ENCODE data around the gene POMGNT1. TPM values are rescaled to one million over a fixed set of nuclear protein-coding genes. Genes with fewer than 3 reads are reported as not detected.

Gene POMGNT1
- total and polyA plus RNA-seq, 4 donors = 34.6 to 70.2 (median 44.7) TPM

- DNase-seq (no peak), ATAC-seq (ENCODE audit: insufficient read depth, low FRiP score) (no peak)
- no peaks in the 10 kb centered on the region for H3K9me3 ChIP-seq (ENCODE audit: control insufficient read depth in 4 of 4, insufficient read depth in 3 of 4, low read length in 3 of 4)
- H3K4me3 ChIP-seq = no peak overlapping the region
- no peaks in the 10 kb centered on the region for H3K4me1 ChIP-seq (ENCODE audit: control insufficient read depth in 5 of 5, insufficient read depth in 5 of 5, low read length in 5 of 5)
- no peaks in the 10 kb centered on the region for H3K36me3 ChIP-seq (ENCODE audit: control insufficient read depth in 4 of 4, insufficient read depth in 4 of 4, low read length in 4 of 4)
- no peak overlapping the region for H3K27ac ChIP-seq (ENCODE audit: low read depth in 1 of 2, low read length in 1 of 2)
- TF ChIP-seq CTCF (IDR thresholded peaks at IDR 0.05; ENCODE audit: control extremely low read depth, extremely low read depth) = no peak
- H3K9ac ChIP-seq (ENCODE audit: insufficient read depth in 1 of 2, low read length in 2 of 2) = no peak overlapping the region
- H3K27me3 ChIP-seq (ENCODE audit: control insufficient read depth in 3 of 3, insufficient read depth in 3 of 3, low read length in 2 of 3) = no peaks in the 10 kb centered on the region
- 94 to 97% methylated on average over 1 of the region's 1 CpG for WGBS, 2 donors
Measured at GRCh38 chr1:46153732-46154131, 44.5 kb downstream of the POMGNT1 start.

- ATAC-seq (ENCODE audit: insufficient read depth, low FRiP score) (no peak), DNase-seq (no peak)
- H3K27ac ChIP-seq (ENCODE audit: low read depth in 1 of 2, low read length in 1 of 2) = no peak overlapping the region
- H3K9me3 ChIP-seq (ENCODE audit: control insufficient read depth in 4 of 4, insufficient read depth in 3 of 4, low read length in 3 of 4) = no peaks in the 10 kb centered on the region
- H3K9ac ChIP-seq (ENCODE audit: insufficient read depth in 1 of 2, low read length in 2 of 2) = no peak overlapping the region
- no peaks in the 10 kb centered on the region for H3K4me1 ChIP-seq (ENCODE audit: control insufficient read depth in 5 of 5, insufficient read depth in 5 of 5, low read length in 5 of 5)
- no peaks in the 10 kb centered on the region for H3K36me3 ChIP-seq (ENCODE audit: control insufficient read depth in 4 of 4, insufficient read depth in 4 of 4, low read length in 4 of 4)
- H3K4me3 ChIP-seq = no peak overlapping the region
- TF ChIP-seq CTCF (IDR thresholded peaks at IDR 0.05; ENCODE audit: control extremely low read depth, extremely low read depth) = no peak
- no peaks in the 10 kb centered on the region for H3K27me3 ChIP-seq (ENCODE audit: control insufficient read depth in 3 of 3, insufficient read depth in 3 of 3, low read length in 2 of 3)
- 87 to 95% methylated on average over 1 of the region's 1 CpG for WGBS, 2 donors
Measured at GRCh38 chr1:46153228-46153627, 45.0 kb downstream of the POMGNT1 start.

GRCh38 chr1:46152016-46152415 is 46.2 kb downstream of the POMGNT1 start:
- H3K9me3 ChIP-seq (ENCODE audit: control insufficient read depth in 4 of 4, insufficient read depth in 3 of 4, low read length in 3 of 4) = no peaks in the 10 kb centered on the region
- TF ChIP-seq CTCF (IDR thresholded peaks at IDR 0.05; ENCODE audit: control extremely low read depth, extremely low read depth) = no peak
- ATAC-seq (ENCODE audit: insufficient read depth, low FRiP score) (no peak), DNase-seq (no peak)
- no peaks in the 10 kb centered on the region for H3K4me1 ChIP-seq (ENCODE audit: control insufficient read depth in 5 of 5, insufficient read depth in 5 of 5, low read length in 5 of 5)
- no peaks in the 10 kb centered on the region for H3K36me3 ChIP-seq (ENCODE audit: control insufficient read depth in 4 of 4, insufficient read depth in 4 of 4, low read length in 4 of 4)
- H3K27ac ChIP-seq (ENCODE audit: low read depth in 1 of 2, low read length in 1 of 2) = no peak overlapping the region
- no peak overlapping the region for H3K4me3 ChIP-seq
- H3K27me3 ChIP-seq (ENCODE audit: control insufficient read depth in 3 of 3, insufficient read depth in 3 of 3, low read length in 2 of 3) = no peaks in the 10 kb centered on the region
- 92 to 94% methylated on average over 3 of the region's 3 CpGs for WGBS, 2 donors
- H3K9ac ChIP-seq (ENCODE audit: insufficient read depth in 1 of 2, low read length in 2 of 2) = no peak overlapping the region

- ATAC-seq (ENCODE audit: insufficient read depth, low FRiP score) = no peak
- peak overlapping the region in 1 of 2 donors; percentile 54 for H3K27ac ChIP-seq (ENCODE audit: low read depth in 1 of 2, low read length in 1 of 2)
- no peak for DNase-seq
Measured at GRCh38 chr1:46150085-46150484, 48.1 kb downstream of the POMGNT1 start.

More at GRCh38 chr1:46150085-46150484, 48.1 kb downstream of the POMGNT1 start:
- H3K4me3 ChIP-seq = no peak overlapping the region
- H3K27me3 ChIP-seq (ENCODE audit: control insufficient read depth in 3 of 3, insufficient read depth in 3 of 3, low read length in 2 of 3) = no peaks in the 10 kb centered on the region
- no peaks in the 10 kb centered on the region for H3K36me3 ChIP-seq (ENCODE audit: control insufficient read depth in 4 of 4, insufficient read depth in 4 of 4, low read length in 4 of 4)
- H3K9me3 ChIP-seq (ENCODE audit: control insufficient read depth in 4 of 4, insufficient read depth in 3 of 4, low read length in 3 of 4) = no peaks in the 10 kb centered on the region
- H3K9ac ChIP-seq (ENCODE audit: insufficient read depth in 1 of 2, low read length in 2 of 2) = no peak overlapping the region
- WGBS, 2 donors = 71 to 87% methylated on average over 2 of the region's 2 CpGs
- TF ChIP-seq CTCF (IDR thresholded peaks at IDR 0.05; ENCODE audit: control extremely low read depth, extremely low read depth) = no peak
- no peaks in the 10 kb centered on the region for H3K4me1 ChIP-seq (ENCODE audit: control insufficient read depth in 5 of 5, insufficient read depth in 5 of 5, low read length in 5 of 5)

Data from lung (tissue), 12 donors.